ENCODE measurements around the gene TECPR1.
"Not testable (repeated sequence)": the region's sequence is repeated elsewhere in the genome, so short reads cannot be mapped to it uniquely, and the experiment has no call there.

Gene TECPR1

DNA sequence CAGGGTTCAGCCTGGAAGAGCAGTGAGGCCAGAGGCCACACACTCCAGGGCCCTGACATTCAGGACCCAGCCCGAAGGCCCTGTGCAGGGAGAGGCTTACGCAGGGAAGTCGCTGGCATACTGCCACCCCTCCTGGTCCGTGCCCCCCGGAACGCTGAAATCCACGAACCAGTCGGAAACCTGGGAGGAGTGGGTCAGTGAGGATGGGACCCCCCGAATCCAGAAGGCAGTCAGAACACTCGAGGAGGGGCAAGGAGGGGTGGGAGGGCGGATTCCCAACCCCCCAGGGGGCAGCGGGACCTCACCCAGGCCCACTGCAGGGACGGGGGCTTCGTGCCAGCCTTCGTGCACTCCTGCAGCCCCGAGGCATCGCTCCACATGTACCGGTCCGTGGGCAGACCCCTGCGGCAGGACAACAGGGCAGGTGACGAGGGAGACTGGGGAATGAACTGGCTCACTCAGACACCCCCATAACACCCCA is 27.3 kb downstream of the TECPR1 start:
- DNase-seq (ENCODE audit: low spot score), result no peak

DNA sequence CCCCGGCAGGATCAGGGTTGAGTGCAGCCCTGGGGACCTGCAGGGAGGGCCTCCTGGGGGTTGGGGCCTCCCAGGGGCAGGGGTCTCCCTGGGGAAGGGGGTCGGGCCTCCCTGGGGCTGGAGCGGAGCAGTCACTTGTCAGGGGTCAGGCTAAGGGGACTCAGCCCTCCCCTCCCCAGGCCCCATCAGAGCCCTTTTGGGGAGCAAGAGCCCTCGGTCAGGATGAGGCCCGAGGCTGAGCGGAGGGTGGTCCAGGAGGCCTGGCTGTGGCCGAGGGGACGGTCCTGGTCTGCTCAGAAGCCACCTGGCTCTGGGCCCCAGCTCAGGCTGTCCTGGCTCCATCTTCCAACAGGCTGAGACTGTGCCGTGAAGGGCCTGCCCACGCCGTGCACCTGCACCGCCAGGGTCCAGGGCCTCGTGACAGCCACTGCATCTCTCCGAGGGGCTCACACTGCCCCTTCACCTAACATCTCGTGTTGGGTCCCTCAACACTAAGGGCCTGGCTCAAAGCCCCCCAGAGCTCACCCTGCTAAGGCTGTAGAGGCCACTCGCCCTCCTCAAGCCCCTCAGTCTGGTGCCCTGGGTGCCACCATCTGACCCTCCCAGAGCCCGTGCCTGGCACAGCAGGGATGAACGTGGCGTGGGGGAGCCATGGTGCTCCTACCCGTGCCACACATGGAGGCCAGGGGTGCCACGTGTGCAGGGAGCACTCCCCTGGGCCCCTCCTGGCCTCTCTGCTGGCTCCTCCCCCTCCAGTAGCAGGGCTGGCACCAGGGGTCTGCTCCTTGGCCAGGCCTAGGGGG is 27.9 kb downstream of the TECPR1 start:
- DNase-seq (ENCODE audit: low spot score), result no peak

- no peak for DNase-seq (ENCODE audit: low spot score)
Observed at GRCh38 chr7:98223351-98223897, 28.6 kb downstream of the TECPR1 start.

- DNase-seq (ENCODE audit: low spot score), result no peak
Observed at GRCh38 chr7:98222533-98223195, 29.4 kb downstream of the TECPR1 start.

- DNase-seq (ENCODE audit: low spot score), result no peak
Observed at GRCh38 chr7:98221611-98222532, 30.2 kb downstream of the TECPR1 start.

DNA sequence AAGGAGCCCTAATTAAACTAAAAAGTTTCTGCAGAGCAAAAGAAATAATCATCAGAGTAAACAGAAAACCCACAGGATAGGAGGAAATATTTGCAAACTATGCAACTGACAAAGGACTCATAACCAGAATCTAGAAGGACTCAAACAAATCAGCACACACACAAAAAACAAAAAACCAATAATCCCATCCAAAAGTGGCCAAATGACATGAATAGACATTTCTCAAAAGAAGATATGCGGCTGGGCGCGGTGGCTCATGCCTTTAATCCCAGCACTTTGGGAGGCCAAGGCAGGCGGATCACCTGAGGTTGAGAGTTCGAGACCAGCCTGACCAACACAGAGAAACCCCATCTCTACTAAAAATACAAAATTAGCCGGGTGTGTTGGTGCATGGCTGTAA is 32.6 kb downstream of the TECPR1 start:
- not testable (repeated sequence) for DNase-seq (ENCODE audit: low spot score)

- no peak for DNase-seq (ENCODE audit: low spot score)
Observed at GRCh38 chr7:98217623-98218582, 34.1 kb downstream of the TECPR1 start.

DNA sequence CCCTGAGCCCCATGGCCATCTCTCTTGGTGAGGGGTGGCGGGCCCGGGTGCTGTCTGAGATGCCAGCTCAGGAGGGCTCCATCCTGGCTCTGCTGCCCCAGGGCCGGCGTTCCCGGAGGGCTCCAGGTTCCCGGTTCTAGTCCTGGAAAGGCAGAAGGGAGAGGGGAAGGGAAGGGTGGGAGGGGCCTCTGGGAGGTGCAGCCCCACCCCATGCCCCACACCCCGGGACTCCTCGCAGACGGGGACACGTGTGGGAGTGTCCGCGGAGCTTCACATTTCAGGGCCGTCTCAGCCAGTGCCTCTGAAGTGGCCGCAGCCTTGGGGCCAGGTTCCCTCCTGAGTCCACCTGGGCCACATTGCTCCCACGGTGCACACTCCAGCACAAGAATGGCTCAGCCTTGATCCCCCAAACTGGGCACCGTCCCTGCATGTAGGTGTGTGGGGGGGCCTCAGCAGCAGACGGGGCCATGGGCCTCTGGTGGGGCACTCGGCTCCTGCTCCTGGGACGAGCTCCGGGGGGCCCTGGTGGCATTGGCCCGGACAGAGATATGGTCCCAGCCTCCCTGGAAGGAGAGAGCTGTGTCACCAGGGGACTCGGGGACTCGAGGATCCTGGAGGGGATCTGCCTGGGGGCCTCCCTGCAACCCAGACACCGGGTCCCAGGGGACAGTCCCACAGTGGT is 35.0 kb downstream of the TECPR1 start:
- no peak for DNase-seq (ENCODE audit: low spot score)

DNA sequence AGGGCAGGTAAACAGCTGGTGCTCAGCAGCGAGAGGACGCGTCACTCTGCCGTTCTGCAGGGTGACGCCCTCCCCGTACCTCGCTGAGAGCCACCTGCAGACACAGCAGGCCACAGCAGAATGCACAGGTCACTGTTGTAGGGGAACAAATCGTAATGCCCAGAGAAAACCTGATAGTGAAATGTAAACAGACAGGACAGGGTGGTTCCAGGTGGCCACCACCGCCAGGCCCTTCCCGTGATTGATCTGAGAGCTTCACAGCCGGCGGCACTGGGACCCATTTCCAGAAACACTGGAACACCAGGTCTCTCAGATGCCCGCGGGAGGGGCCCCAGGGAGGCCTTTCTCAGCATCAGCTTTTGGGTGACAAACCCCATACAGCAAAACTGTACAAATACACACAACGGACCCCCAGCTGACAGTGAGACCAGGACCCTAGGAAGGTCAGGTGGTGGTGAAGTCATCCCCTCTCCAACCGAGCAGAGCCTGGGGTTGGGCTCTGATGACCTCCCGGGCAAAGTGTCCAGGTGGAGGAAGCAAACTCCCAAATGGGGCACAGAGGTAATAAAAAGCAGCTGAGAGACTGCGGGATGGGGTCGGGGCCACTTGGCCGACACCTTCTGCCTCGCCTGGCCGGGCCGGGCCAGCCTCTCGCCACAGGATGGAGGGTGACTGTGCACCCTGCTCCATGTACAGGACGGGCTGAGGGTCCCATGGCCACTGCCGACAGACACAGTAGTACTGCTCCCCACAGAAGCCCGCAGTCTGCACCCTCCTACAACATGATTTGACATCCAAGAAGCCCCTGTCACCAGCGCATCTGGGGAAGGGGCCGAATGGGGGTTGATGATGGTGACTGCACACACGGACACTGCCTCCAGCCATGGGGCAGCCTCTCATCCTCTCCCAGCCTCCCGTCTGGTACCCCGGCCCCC is 36.2 kb downstream of the TECPR1 start:
- no peak for DNase-seq (ENCODE audit: low spot score)

- no peak for DNase-seq (ENCODE audit: low spot score)
Observed at GRCh38 chr7:98214811-98215321, 37.2 kb downstream of the TECPR1 start.

DNA sequence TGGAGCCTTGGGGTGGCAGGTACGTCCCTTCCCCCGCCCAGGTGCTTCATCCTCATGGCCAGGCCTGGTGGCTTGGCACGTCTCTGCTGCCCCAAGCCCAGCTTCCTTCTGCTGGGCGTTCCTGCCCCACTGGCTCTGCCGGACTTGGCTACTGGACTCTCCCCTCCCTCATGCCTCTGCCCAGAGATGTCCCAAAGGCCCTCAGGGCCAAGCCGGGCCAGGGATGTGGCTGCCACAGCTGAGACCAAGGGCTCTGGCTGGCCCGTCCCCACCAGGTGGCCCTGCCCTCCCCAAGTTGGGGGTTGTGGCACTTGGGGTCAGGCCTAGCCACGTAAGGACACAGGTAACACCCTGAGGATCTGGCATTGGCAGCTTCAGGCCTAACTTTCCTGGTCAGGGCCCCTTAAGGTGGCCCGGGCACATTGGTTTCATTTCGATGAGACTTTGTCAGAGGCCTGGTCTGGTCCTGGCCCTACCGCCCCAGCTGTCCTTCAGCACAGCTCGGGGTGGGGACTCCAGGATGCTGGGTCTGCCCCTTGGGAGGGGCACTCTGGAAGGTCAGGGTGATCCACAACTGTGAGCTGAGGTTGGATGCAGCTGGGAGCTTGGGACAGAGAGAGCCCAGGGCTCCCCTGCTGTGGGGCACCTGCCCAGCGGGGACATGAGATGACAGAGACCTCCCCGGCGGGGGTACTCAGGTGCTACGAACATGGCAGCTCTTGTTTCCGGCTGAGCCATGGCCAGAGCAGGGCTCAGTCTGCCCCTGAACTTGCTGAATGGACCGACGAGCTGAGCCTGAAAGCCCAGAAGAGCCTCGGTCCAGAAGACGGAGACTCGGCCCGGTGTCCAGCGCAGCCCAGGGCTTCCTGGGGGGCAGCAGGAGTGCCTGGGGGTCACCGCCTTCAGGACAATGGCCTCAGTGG is 37.9 kb downstream of the TECPR1 start:
- DNase-seq (ENCODE audit: low spot score), result no peak

- DNase-seq (ENCODE audit: low spot score), result no peak
Observed at GRCh38 chr7:98213296-98213887, 38.6 kb downstream of the TECPR1 start.

DNA sequence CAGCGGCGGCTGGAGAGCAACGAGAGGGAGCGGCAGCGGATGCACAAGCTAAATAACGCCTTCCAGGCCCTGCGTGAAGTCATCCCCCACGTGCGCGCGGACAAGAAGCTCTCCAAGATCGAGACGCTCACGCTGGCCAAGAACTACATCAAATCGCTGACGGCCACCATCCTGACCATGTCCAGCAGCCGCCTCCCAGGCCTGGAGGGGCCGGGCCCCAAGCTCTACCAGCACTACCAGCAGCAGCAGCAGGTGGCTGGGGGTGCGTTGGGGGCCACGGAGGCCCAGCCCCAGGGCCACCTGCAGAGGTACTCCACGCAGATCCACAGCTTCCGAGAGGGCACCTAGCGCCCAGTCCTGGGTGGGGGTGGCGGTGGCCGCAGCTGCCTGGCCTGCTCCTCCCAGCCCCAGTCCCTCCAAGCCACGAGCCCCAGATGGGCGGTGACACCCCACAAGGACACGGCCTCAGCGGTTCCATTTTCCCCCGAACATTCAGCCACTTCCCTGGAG is 39.4 kb downstream of the TECPR1 start:
- no peak for DNase-seq (ENCODE audit: low spot score)

DNA sequence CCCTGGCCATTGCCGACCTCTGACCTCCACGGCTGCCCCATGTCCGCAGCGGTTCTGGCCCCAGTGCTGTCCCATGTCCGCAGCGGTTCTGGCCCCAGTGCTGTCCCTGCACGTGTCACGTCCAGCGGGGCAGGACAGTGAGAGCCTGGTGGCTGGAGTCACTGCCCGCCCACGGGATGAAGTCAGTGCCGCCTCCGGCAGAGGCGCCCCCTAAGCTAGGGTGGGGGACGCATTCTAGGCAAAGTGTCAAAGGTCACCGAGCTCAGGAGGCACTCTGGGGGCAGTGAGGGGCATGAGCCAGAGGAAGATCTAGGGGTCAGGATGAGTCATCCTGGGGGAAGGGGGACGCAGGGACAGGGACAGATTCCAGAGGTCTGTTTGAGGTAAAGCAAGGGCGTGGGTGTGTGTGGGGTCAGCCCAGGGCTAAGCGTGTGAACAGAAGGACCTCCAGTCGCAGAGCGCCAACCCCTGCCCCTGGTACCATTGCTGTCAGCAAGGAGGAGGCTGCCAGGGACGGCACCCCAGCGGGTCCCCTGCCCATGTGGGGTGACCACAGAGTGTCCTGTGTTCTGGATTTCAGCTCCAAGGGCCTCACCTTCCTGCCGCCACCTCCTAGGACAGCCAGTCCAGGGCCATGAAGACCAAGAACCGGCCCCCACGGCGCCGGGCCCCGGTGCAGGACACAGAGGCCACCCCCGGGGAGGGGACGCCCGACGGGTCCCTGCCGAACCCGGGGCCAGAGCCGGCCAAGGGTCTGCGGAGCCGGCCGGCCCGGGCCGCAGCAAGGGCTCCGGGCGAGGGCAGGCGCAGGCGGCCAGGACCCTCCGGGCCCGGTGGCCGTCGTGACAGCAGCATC is 40.1 kb downstream of the TECPR1 start:
- no peak for DNase-seq (ENCODE audit: low spot score)

GRCh38 chr7:98211221-98211675 is 40.8 kb downstream of the TECPR1 start, which contains the start of gene BHLHA15:
TSS of gene BHLHA15 (plus strand) at chr7:98211439. CDS start at chr7:98212310, 871 bp downstream.
- DNase-seq (ENCODE audit: low spot score), result no peak

All from AG08395 (cell line).